Measurements from ENCODE around the gene FARS2.
A peak's percentile ranks its signal among the peaks of the same experiment; 100 is the strongest.

The FARS2 gene

DNA sequence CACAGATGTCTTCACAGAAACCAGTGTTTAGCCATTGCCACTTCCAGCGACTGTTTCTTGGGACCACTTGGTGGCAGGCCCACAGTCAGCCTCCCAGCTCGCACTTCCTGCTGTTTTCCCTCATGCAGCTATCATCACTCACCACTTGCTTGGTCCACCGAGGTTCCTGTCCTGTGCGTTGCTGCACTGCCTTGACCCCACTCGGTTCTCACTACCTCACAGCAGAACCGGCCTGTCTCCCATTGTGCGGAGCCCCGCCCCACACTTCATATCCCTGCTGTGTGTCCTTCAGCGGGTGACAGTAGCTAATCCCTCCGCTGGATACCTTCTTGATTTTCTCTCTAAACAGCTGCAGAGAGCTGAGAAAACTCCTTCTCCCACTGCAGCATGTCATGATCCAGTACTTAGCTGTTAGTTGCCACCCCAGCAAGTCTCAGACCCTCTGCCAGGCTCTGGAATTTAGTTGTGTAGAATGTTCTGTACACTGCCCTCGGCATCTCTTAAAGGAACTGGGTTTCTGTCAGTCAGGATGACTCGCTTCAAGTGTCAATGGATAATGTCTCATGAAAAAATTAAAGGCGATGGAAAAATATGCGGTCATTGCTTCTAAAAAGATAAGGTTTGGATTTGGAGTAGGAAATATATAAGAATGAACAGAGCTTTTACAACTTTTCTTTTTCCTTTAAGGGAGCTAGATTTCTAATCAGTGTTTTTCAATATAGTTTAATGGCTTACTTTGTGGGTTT lies 208.0 kb downstream of the FARS2 start:
- TF ChIP-seq ZNF384 (IDR thresholded peaks at IDR 0.05), result no peak
- no peak for TF ChIP-seq FOXA1 (IDR thresholded peaks at IDR 0.05)
- TF ChIP-seq TARDBP (IDR thresholded peaks at IDR 0.05), result no peak
- TF ChIP-seq LEF1 (IDR thresholded peaks at IDR 0.05; ENCODE audit: borderline replicate concordance), result no peak
- TF ChIP-seq SP1 (IDR thresholded peaks at IDR 0.05), result no peak
- TF ChIP-seq ARNT (IDR thresholded peaks at IDR 0.05), result no peak
- no peak for TF ChIP-seq ELF4 (IDR thresholded peaks at IDR 0.05)
- TF ChIP-seq FOXM1 (IDR thresholded peaks at IDR 0.05; ENCODE audit: borderline replicate concordance), result no peak
- ChIA-PET POLR2A (no interaction called here), CTCF (interaction anchor here (1.2 kb wide), 1 partner anchor 12 kb away, joined by 3 read pairs; no protein-coding TSS in a partner anchor)
- DNase-seq (ENCODE audit: extremely low spot score), result no peak

DNA sequence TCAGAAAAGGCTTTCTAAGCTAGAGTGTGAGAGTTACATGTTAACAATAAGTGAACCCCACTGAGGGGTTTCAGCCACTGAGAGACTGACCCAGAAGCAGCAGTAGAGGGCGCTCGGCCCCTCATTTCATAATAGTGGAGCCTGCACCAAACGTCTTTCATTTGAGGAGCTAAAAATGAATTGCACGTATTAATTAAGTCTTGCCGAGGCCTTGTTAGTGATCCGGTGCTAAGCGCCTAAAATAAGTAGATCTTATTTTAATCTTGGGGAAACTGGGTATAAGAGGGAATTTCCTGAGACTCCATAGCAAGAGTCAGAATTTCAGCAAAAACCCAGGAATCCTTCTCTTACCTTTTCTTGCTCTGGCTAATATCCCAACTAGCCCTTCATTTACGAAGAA lies 209.7 kb downstream of the FARS2 start:
- DNase-seq (ENCODE audit: extremely low spot score), result peak; percentile 60
- ChIA-PET CTCF (interaction anchor here (0.6 to 1.8 kb wide), 20 partner anchors 9 to 1564 kb away, joined by 3 to 7 read pairs (median 4); no protein-coding TSS in a partner anchor), POLR2A (no interaction called here)
- TF ChIP-seq HDGF (IDR thresholded peaks at IDR 0.05; ENCODE audit: borderline replicate concordance) (no peak), BHLHE40 (IDR thresholded peaks at IDR 0.05; ENCODE audit: borderline replicate concordance) (no peak), ARNT (IDR thresholded peaks at IDR 0.05) (no peak)

DNA sequence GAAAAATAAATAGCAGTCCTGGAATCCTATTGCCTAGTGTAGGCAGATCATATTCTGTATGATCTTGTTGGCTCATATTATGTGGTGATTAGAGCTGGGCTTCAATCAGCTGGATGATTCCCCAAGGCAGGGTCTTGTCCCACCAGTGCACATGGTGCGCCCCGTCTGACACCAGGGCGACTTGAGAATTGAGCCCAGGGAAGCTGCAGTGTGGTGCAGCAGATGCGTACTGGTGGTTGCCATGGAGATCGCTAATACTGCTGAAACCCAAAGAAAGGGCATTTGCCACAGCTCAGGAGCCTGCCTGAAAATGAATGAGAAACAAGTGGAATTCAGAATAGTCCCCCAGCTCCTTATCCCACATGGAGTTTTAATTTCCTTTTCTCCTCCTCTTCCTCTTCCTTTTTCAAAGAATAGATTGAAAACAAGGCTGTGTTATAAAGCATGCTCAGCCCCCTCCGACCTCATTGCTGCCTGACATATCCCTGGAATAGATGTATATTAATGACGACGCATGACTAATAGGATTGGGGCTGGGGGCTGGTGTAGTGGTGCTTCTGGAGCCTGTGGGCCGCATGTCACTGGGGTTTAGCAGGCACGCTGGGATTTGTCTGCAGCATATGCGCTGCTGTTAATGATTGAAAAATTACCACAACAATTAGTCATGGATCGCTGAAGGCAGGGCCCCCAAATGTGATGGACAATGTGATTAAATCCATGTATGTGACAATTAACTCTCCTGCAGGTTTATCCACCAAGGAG lies 210.5 kb downstream of the FARS2 start:
- DNase-seq (ENCODE audit: extremely low spot score), result no peak

DNA sequence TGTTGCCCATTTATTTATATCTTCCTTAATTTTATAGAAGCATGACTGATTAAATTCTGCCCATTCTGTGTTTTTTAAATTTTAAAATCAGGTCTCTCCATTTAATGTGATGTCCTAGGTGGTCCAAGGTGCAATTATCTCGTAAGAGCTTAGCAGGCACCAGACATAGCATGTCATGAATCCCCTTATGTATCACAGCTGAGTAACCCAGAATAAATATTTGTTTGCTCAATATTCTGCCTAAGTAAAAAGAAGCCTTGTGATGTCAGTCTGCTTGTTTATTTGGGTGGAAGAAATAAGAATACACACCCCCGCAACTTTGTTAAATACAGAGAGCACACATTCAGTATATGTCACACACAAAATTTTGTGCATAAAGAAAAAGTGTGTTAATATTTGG lies 211.3 kb downstream of the FARS2 start:
- no peak for DNase-seq (ENCODE audit: extremely low spot score)

More for the DNA sequence above, 210.5 kb downstream of the FARS2 start:
- TF ChIP-seq ARNT (IDR thresholded peaks at IDR 0.05) (no peak), TARDBP (IDR thresholded peaks at IDR 0.05) (no peak), NFRKB (IDR thresholded peaks at IDR 0.05) (no peak), FOXM1 (IDR thresholded peaks at IDR 0.05; ENCODE audit: borderline replicate concordance) (no peak), BHLHE40 (IDR thresholded peaks at IDR 0.05; ENCODE audit: borderline replicate concordance) (no peak)
- TF ChIP-seq, protein P1, sequence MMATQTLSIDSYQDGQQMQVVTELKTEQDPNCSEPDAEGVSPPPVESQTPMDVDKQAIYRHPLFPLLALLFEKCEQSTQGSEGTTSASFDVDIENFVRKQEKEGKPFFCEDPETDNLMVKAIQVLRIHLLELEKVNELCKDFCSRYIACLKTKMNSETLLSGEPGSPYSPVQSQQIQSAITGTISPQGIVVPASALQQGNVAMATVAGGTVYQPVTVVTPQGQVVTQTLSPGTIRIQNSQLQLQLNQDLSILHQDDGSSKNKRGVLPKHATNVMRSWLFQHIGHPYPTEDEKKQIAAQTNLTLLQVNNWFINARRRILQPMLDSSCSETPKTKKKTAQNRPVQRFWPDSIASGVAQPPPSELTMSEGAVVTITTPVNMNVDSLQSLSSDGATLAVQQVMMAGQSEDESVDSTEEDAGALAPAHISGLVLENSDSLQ (IDR thresholded peaks at IDR 0.05), result no peak
- ChIA-PET POLR2A (no interaction called here), CTCF (interaction anchor here (0.6 to 1.8 kb wide), 18 partner anchors 9 to 1563 kb away, joined by 3 to 7 read pairs (median 4); no protein-coding TSS in a partner anchor)

DNA sequence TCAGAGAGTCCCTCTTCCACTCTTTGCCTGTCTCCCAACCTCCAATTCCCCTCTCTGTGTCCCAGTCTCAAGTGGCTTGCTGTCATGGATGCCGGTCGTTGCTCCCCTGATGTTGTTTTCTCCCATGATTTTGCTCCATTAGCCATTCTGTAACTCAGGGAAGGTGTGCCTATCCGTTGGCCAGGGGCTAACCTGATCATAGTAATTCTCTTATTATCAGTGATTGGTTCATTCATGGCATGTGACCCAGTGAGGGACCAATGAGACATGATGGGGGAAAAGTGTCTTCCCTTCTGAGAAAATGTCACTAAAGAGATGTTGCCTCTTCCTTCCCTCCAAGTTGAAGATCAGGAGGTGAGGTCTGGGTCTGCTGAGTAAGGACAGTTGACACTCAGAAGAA lies 214.5 kb downstream of the FARS2 start:
- POLR2A ChIA-PET, result no interaction called here
- CTCF ChIA-PET, result no interaction called here
- TF ChIP-seq FOXK2 (IDR thresholded peaks at IDR 0.05) (no peak), FOXM1 (IDR thresholded peaks at IDR 0.05; ENCODE audit: borderline replicate concordance) (no peak), FOXA1 (IDR thresholded peaks at IDR 0.05) (no peak), NFRKB (IDR thresholded peaks at IDR 0.05) (no peak), SUZ12 (IDR thresholded peaks at IDR 0.05) (no peak), SP1 (IDR thresholded peaks at IDR 0.05) (no peak), BHLHE40 (IDR thresholded peaks at IDR 0.05; ENCODE audit: borderline replicate concordance) (no peak), L3MBTL2 (conservative IDR thresholded peaks at IDR 0.05) (no peak), LEF1 (IDR thresholded peaks at IDR 0.05; ENCODE audit: borderline replicate concordance) (no peak), CTBP1 (IDR thresholded peaks at IDR 0.05; ENCODE audit: borderline replicate concordance) (no peak), HDGF (IDR thresholded peaks at IDR 0.05; ENCODE audit: borderline replicate concordance) (no peak), ELF4 (IDR thresholded peaks at IDR 0.05) (no peak), ARNT (IDR thresholded peaks at IDR 0.05) (no peak), ZNF384 (IDR thresholded peaks at IDR 0.05) (no peak), TARDBP (IDR thresholded peaks at IDR 0.05) (no peak)
- TF ChIP-seq, protein P1 (IDR thresholded peaks at IDR 0.05), result no peak
- DNase-seq (ENCODE audit: extremely low spot score), result no peak

More for the DNA sequence above, 211.3 kb downstream of the FARS2 start:
- TF ChIP-seq L3MBTL2 (conservative IDR thresholded peaks at IDR 0.05) (no peak), ZNF384 (IDR thresholded peaks at IDR 0.05) (no peak), SP1 (IDR thresholded peaks at IDR 0.05) (no peak), ELF4 (IDR thresholded peaks at IDR 0.05) (no peak), HDGF (IDR thresholded peaks at IDR 0.05; ENCODE audit: borderline replicate concordance) (no peak), TARDBP (IDR thresholded peaks at IDR 0.05) (no peak), SUZ12 (IDR thresholded peaks at IDR 0.05) (no peak), LEF1 (IDR thresholded peaks at IDR 0.05; ENCODE audit: borderline replicate concordance) (no peak), ARNT (IDR thresholded peaks at IDR 0.05) (no peak), CTBP1 (IDR thresholded peaks at IDR 0.05; ENCODE audit: borderline replicate concordance) (no peak), BHLHE40 (IDR thresholded peaks at IDR 0.05; ENCODE audit: borderline replicate concordance) (no peak), NFRKB (IDR thresholded peaks at IDR 0.05) (no peak), FOXK2 (IDR thresholded peaks at IDR 0.05) (no peak), FOXA1 (IDR thresholded peaks at IDR 0.05) (no peak), FOXM1 (IDR thresholded peaks at IDR 0.05; ENCODE audit: borderline replicate concordance) (no peak)
- TF ChIP-seq, protein P1 (IDR thresholded peaks at IDR 0.05), result no peak
- POLR2A ChIA-PET, result no interaction called here
- CTCF ChIA-PET, result no interaction called here

DNA sequence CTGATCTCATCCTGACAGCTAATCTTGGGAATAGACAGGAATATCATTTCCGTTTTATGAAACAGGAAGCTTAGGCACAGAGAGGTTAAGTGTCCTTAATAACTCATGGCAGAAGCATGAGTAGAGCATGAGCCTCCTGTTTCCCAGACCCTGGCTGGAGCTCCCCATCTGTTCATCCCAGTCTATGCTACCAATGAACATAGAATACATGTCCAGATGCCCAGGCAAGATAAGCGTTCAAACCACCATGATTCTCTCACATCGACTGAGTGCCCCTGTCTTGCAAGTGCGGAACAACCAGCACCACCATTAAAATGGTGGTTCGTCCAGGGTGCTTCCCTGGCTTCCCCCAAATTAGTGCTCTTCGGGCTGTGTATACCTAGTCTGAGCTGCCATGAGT lies 217.1 kb downstream of the FARS2 start:
- no peak for TF ChIP-seq SUZ12 (IDR thresholded peaks at IDR 0.05)
- TF ChIP-seq LEF1 (IDR thresholded peaks at IDR 0.05; ENCODE audit: borderline replicate concordance), result no peak
- no peak for TF ChIP-seq HDGF (IDR thresholded peaks at IDR 0.05; ENCODE audit: borderline replicate concordance)
- TF ChIP-seq FOXK2 (IDR thresholded peaks at IDR 0.05), result no peak
- TF ChIP-seq TARDBP (IDR thresholded peaks at IDR 0.05), result no peak
- no peak for TF ChIP-seq FOXA1 (IDR thresholded peaks at IDR 0.05)
- TF ChIP-seq BHLHE40 (IDR thresholded peaks at IDR 0.05; ENCODE audit: borderline replicate concordance), result no peak
- TF ChIP-seq ELF4 (IDR thresholded peaks at IDR 0.05), result no peak
- no peak for TF ChIP-seq FOXM1 (IDR thresholded peaks at IDR 0.05; ENCODE audit: borderline replicate concordance)
- TF ChIP-seq ARNT (IDR thresholded peaks at IDR 0.05), result no peak
- TF ChIP-seq ZNF384 (IDR thresholded peaks at IDR 0.05), result no peak
- TF ChIP-seq NFRKB (IDR thresholded peaks at IDR 0.05), result no peak
- TF ChIP-seq CTBP1 (IDR thresholded peaks at IDR 0.05; ENCODE audit: borderline replicate concordance), result no peak
- no peak for TF ChIP-seq L3MBTL2 (conservative IDR thresholded peaks at IDR 0.05)
- TF ChIP-seq SP1 (IDR thresholded peaks at IDR 0.05), result no peak
- TF ChIP-seq, protein P1 (IDR thresholded peaks at IDR 0.05), result no peak
- no peak for DNase-seq (ENCODE audit: extremely low spot score)
- CTCF ChIA-PET, result no interaction called here
- POLR2A ChIA-PET, result no interaction called here
